Endothelial cell of umbilical vein (primary cell): Measurements from ENCODE around the gene TPK1. TPM values are rescaled to one million over a fixed set of nuclear protein-coding genes. Genes with fewer than 3 reads are reported as not detected.

ENCODE experiments used
- BruUV-seq: library from RNA; stranded (reverse); fragments of 400-500 nt; replicated peaks from 2 replicates; lab custom pipeline; 2021; lab: Mats Ljungman, UMichigan
- CTCF ChIA-PET: fragments of 300-600, 350-600 bp; sonication (Branson Sonifier 250); formaldehyde crosslinking; loops from one replicate; lab custom pipeline; 2021; ENCODE audit warnings: antibody characterized with exemption, inconsistent platforms; lab: Charles Lee
- POLR2A ChIA-PET: fragments of 300-600, 350-600 bp; sonication (Branson Sonifier 250); formaldehyde crosslinking; loops from one replicate; lab custom pipeline; 2021; ENCODE audit warnings: antibody characterized with exemption, inconsistent platforms; lab: Charles Lee
- DNase-seq: peaks from one replicate; pipeline ENCODE4 v3.0.0-alpha.2; 2011; ENCODE audit warnings: low read depth, low spot score
- FAIRE-seq: peaks from 2 replicates; lab custom pipeline; 2011; peaks lifted over from hg19 to GRCh38; lab: Jason Lieb, UNC
- H2AFZ ChIP-seq: 2 replicates; pipeline ENCODE4 v1.6.0; 2012; ENCODE audit warnings: low read depth, low read length, control low read depth, inconsistent platforms
- H3K27ac ChIP-seq: 2 replicates; pipeline ENCODE4 v1.5.1; 2011; ENCODE audit warnings: low read depth, mild to moderate bottlenecking, control low read depth, low read length, moderate library complexity; ENCODE audit not compliant: insufficient read depth
- H3K27me3 ChIP-seq, 2 experiments: 2 replicates each; pipeline versions ENCODE4 v1.6.0 to v1.6.1; 2011; ENCODE audit warnings: low read length in 2 of 2, mixed read lengths in 1 of 2; ENCODE audit not compliant: control insufficient read depth in 2 of 2, insufficient read depth in 2 of 2
- H3K36me3 ChIP-seq, 2 experiments: 2 replicates in 1 of 2; 3 replicates in 1 of 2; pipeline ENCODE4 v1.5.1; 2011; ENCODE audit warnings: low read length in 2 of 2, mild to moderate bottlenecking in 1 of 2, moderate library complexity in 1 of 2; ENCODE audit not compliant: control insufficient read depth in 2 of 2, insufficient read depth in 2 of 2; ENCODE audit errors: extremely low read depth in 1 of 2
- H3K4me1 ChIP-seq: 3 replicates; pipeline ENCODE4 v1.5.1; 2011; ENCODE audit warnings: mild to moderate bottlenecking, low read length; ENCODE audit not compliant: control insufficient read depth, insufficient read depth; ENCODE audit errors: extremely low read depth
- H3K4me2 ChIP-seq: 2 replicates; pipeline ENCODE4 v1.6.1; 2011; ENCODE audit warnings: low read length, control low read depth, mixed read lengths; ENCODE audit not compliant: insufficient read depth
- H3K4me3 ChIP-seq, 3 experiments: fragments of 200-600 bp in 1 of 3; sonication (generic), shearing (Covaris generic) in 1 of 3; replicated peaks in 1 of 3; 2 replicates each; pipeline ENCODE4 v1.5.1; 2011 to 2016; ENCODE audit warnings: control low read depth in 3 of 3, low read length in 3 of 3, mild to moderate bottlenecking in 2 of 3, inconsistent platforms in 1 of 3, low read depth in 1 of 3, moderate library complexity in 1 of 3; ENCODE audit not compliant: insufficient read depth in 1 of 3
- H3K79me2 ChIP-seq: 2 replicates; pipeline ENCODE4 v1.6.0; 2012; ENCODE audit warnings: low read length, inconsistent platforms; ENCODE audit not compliant: control insufficient read depth, insufficient read depth
- H3K9ac ChIP-seq: replicated peaks from 2 replicates; pipeline ENCODE3; 2011; ENCODE audit warnings: low read length, control low read depth; ENCODE audit not compliant: insufficient read depth; ENCODE audit errors: extremely low read depth
- H3K9me1 ChIP-seq: replicated peaks from 3 replicates; pipeline ENCODE4 v1.6.0; 2011; ENCODE audit warnings: mild to moderate bottlenecking, low read length; ENCODE audit not compliant: control insufficient read depth, insufficient read depth; ENCODE audit errors: extremely low read depth
- H3K9me3 ChIP-seq: replicated peaks from 2 replicates; pipeline ENCODE4 v1.5.1; 2012; ENCODE audit warnings: low read length, inconsistent platforms; ENCODE audit not compliant: control insufficient read depth, insufficient read depth
- H4K20me1 ChIP-seq: replicated peaks from 2 replicates; pipeline ENCODE3; 2011; ENCODE audit warnings: mild to moderate bottlenecking, low read length; ENCODE audit not compliant: control insufficient read depth, insufficient read depth; ENCODE audit errors: extremely low read depth
- EZH2 ChIP-seq: IDR thresholded peaks from 2 replicates; pipeline ENCODE4 v1.6.1; 2012; ENCODE audit warnings: borderline replicate concordance, low read depth, mild to moderate bottlenecking, moderate library complexity, low read length, inconsistent platforms; ENCODE audit not compliant: severe bottlenecking
- FOS ChIP-seq: IDR thresholded peaks from 2 replicates; pipeline ENCODE4 v1.6.1; 2011; ENCODE audit warnings: mild to moderate bottlenecking, low read length, moderate library complexity, borderline replicate concordance; ENCODE audit not compliant: insufficient read depth
- GATA2 ChIP-seq: IDR thresholded peaks from 2 replicates; pipeline ENCODE4 v1.7.0; 2011; ENCODE audit warnings: low read depth, mild to moderate bottlenecking, moderate library complexity, mixed read lengths, low read length; ENCODE audit not compliant: insufficient read length, insufficient read depth
- JUN ChIP-seq: IDR thresholded peaks from 2 replicates; pipeline ENCODE4 v1.6.1; 2011; ENCODE audit warnings: borderline replicate concordance, low read depth; ENCODE audit not compliant: insufficient read length, insufficient read depth
- MYC ChIP-seq: IDR thresholded peaks from one replicate; pipeline ENCODE4 v1.6.1; 2011; ENCODE audit warnings: mild to moderate bottlenecking, low read depth, low read length
- POLR2A ChIP-seq: IDR thresholded peaks from 2 replicates; pipeline ENCODE4 v1.6.1; 2012; ENCODE audit warnings: low read depth, mild to moderate bottlenecking, control low read depth, low read length
- POLR2AphosphoS5 ChIP-seq: IDR thresholded peaks from 2 replicates; pipeline ENCODE4 v1.6.1; 2012; ENCODE audit warnings: low read depth, mild to moderate bottlenecking, control low read depth, low read length, moderate library complexity; ENCODE audit not compliant: insufficient read depth
- dilution Hi-C: fragments of 300-500 bp; cut with MboI; formaldehyde crosslinking; loops from one replicate; pipeline ENCODE4 v1.15.0; 2019; ENCODE audit warnings: low sequenced_read_pairs; ENCODE audit not compliant: extremely low pct_ligation_motif_present
- intact Hi-C: fragments of 100-400 bp; cut with micrococcal nuclease; formaldehyde crosslinking; loops from one replicate; pipeline ENCODE4 v1.10.0; 2022
- polyA plus RNA-seq, 4 experiments: library from polyadenylated mRNA; depleted of rRNA in 3 of 4; stranded (reverse) in 3 of 4; unstranded in 1 of 4; fragments of >200 nt; gene quantifications; 2 replicates each; pipeline versions ENCODE4 v1.2.1 to v1.2.3, GENCODE V29; 2011 to 2012; ENCODE audit warnings: missing spikeins in 1 of 4
- total RNA-seq: library from RNA; stranded (reverse); gene quantifications from 2 replicates; pipeline ENCODE4 v1.2.3, GENCODE V29; 2021
- TF ChIP-seq, protein P1 (sequence below), 2 donors: IDR thresholded peaks; 1 replicate in 1 of 2; 2 replicates in 1 of 2; pipeline ENCODE4 v1.5.1; 2011; ENCODE audit warnings: low read length in 2 of 2, mild to moderate bottlenecking in 2 of 2, moderate library complexity in 2 of 2, control low read depth in 1 of 2, inconsistent platforms in 1 of 2, low read depth in 1 of 2; ENCODE audit not compliant: insufficient read depth in 1 of 2; ENCODE audit errors: extremely low read depth in 1 of 2
- TF ChIP-seq, protein P2 (sequence below): IDR thresholded peaks from 2 replicates; pipeline ENCODE4 v1.6.1; 2011; ENCODE audit not compliant: insufficient read depth, insufficient read length

Gene TPK1
- total and polyA plus RNA-seq, 2 donors (not counting 3 experiments of a cell fraction or from before 2014, with no cell fraction given): 7.5 to 9.3 TPM

DNA sequence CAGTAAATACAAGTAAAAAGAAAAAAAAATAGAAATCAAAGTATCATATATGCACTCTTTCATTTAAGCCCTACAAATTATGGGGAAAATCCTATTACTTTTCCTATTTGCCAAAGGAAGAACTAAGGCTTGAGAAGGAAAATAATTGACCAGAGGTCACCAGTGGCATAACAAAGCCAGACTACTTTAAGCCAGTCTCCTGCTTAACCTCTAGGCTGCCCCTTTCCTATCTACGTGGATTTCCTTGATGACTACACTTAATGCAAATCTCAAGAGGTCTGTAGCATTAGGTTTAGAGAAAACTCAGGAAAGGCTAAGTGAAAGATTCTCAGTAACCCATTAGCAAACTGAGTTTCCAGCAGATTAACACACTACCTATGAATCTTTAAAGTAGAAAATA is 49.8 kb downstream of the TPK1 start:
- H3K9me1 ChIP-seq: no peaks in the 10 kb centered on the region
- no peak overlapping the region for H3K4me2 ChIP-seq
- BruUV-seq: no TSS peak
- dilution Hi-C loops (no loop called here), intact Hi-C loops (loop anchor here (2.0 kb wide), 3 partner anchors 47 to 331 kb away; no protein-coding TSS in a partner anchor)
- TF ChIP-seq POLR2A (no peak), FOS (no peak), JUN (no peak), POLR2AphosphoS5 (no peak), MYC (no peak), EZH2 (no peak), GATA2 (no peak)
- TF ChIP-seq, protein P1, sequence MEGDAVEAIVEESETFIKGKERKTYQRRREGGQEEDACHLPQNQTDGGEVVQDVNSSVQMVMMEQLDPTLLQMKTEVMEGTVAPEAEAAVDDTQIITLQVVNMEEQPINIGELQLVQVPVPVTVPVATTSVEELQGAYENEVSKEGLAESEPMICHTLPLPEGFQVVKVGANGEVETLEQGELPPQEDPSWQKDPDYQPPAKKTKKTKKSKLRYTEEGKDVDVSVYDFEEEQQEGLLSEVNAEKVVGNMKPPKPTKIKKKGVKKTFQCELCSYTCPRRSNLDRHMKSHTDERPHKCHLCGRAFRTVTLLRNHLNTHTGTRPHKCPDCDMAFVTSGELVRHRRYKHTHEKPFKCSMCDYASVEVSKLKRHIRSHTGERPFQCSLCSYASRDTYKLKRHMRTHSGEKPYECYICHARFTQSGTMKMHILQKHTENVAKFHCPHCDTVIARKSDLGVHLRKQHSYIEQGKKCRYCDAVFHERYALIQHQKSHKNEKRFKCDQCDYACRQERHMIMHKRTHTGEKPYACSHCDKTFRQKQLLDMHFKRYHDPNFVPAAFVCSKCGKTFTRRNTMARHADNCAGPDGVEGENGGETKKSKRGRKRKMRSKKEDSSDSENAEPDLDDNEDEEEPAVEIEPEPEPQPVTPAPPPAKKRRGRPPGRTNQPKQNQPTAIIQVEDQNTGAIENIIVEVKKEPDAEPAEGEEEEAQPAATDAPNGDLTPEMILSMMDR (IDR thresholded peaks at IDR 0.05; ENCODE audit: extremely low read depth in 1 of 2, insufficient read depth in 1 of 2, low read depth in 1 of 2, low read length in 2 of 2): no peak
- TF ChIP-seq, protein P2, sequence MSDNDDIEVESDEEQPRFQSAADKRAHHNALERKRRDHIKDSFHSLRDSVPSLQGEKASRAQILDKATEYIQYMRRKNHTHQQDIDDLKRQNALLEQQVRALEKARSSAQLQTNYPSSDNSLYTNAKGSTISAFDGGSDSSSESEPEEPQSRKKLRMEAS: no peak
- H3K27ac ChIP-seq: no peak overlapping the region
- H3K36me3 ChIP-seq: no peaks in the 10 kb centered on the region
- no peaks in the 10 kb centered on the region for H3K9me3 ChIP-seq
- DNase-seq: no peak
- H3K4me3 ChIP-seq: no peak overlapping the region
- POLR2A ChIA-PET: no interaction called here
- CTCF ChIA-PET: interaction anchor here (0.7 to 5.7 kb wide), 3 partner anchors 16 to 332 kb away, joined by 3 to 58 read pairs (median 21); no protein-coding TSS in a partner anchor
- no peaks in the 10 kb centered on the region for H3K4me1 ChIP-seq
- H2AFZ ChIP-seq: no peak overlapping the region
- no peak for FAIRE-seq
- H3K27me3 ChIP-seq: no peaks in the 10 kb centered on the region
- H4K20me1 ChIP-seq: no peaks in the 10 kb centered on the region
- no peak overlapping the region for H3K9ac ChIP-seq
- no peaks in the 10 kb centered on the region for H3K79me2 ChIP-seq
